Right lobe of liver (tissue), 4 donors: ENCODE results near the gene SOD3.

Experiments
- CTCF ChIP-seq, 4 donors: fragments of 200-600 bp in 3 of 4; fragments of 450-650 bp in 1 of 4; IDR thresholded peaks; one replicate each; pipeline versions ENCODE4 v1.5.1 to v1.8.0; 2016 to 2022; ENCODE audit warnings: antibody characterized with exemption in 4 of 4, mild to moderate bottlenecking in 2 of 4
- POLR2A ChIP-seq: fragments of 450-650 bp; IDR thresholded peaks from one replicate; pipeline ENCODE4 v1.6.1; 2017; ENCODE audit warnings: antibody characterized with exemption, mild to moderate bottlenecking
- donor health status: DM: no; HTN: no; CAD: no.
- donor health status: DM: no; HTN: no; CAD: no.
- donor health status: DM: no; HTN: yes; CAD: no.

DNA sequence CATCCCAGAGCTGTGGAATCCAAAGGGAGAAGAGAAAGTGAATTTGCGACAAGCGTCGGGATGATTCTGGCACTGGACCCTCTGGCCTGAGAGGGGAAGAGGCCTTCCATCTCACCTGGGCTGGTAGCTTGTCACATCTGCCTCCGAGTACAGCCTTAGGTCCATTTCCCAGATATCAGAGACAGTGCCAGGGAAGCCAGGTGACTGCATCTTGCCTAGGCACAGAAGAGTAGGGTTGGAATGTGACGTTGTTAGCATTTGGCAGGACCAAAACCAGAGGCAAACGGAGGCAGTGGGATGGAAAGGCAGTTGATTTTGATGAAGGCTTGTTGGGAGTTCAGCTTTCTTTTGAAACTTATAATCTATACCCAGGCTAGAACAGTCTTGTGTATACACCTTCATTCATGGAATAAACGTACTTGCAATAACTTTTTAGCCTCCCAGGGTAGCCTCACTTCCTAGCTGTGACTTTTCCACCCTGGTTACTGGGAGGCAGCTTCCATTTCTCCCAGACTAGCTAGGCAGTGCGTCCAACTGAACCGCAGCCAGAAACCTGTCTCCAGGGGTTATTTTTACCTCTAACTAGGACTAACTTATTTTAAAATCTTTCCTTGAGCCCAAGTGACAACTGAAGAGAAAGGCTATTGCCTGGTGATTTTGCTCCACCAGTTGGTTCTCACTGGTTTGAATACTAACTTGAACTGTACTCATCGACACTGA, 5.9 kb downstream of the SOD3 start:
- no peak for TF ChIP-seq CTCF (IDR thresholded peaks at IDR 0.05)
- no peak for TF ChIP-seq POLR2A
